Ovary (tissue), 3 donors: ENCODE data around the gene TNFRSF11A.

Experiments used
- CTCF ChIP-seq, 3 donors: fragments of 450-650 bp in 2 of 3; fragments of 200-600 bp in 1 of 3; IDR thresholded peaks; one replicate each; pipeline versions ENCODE4 v1.5.1 to v1.8.0; 2016 to 2022; ENCODE audit warnings: antibody characterized with exemption in 3 of 3, mild to moderate bottlenecking in 1 of 3
- EP300 ChIP-seq: sonication (generic); formaldehyde crosslinking; IDR thresholded peaks from one replicate; pipeline ENCODE4 v1.6.1; 2017; ENCODE audit warnings: antibody characterized with exemption
- POLR2A ChIP-seq: fragments of 450-650 bp; IDR thresholded peaks from one replicate; pipeline ENCODE4 v1.6.1; 2017; ENCODE audit warnings: antibody characterized with exemption, mild to moderate bottlenecking, moderate library complexity
- donor health status: DM: no; HTN: no; CAD: no.

GRCh38 chr18:62420513-62421209, 95.6 kb downstream of the TNFRSF11A start:
- TF ChIP-seq CTCF (IDR thresholded peaks at IDR 0.05), result no peak
- no peak for TF ChIP-seq POLR2A
- TF ChIP-seq EP300, result no peak
